Non-pigmented ciliary epithelial cell (primary cell): ENCODE data around the gene SPINT1.

Source experiments
- DNase-seq: peaks from one replicate; pipeline ENCODE4 v3.0.0-alpha.2; 2010; ENCODE audit warnings: low read depth

Gene SPINT1, protein sequence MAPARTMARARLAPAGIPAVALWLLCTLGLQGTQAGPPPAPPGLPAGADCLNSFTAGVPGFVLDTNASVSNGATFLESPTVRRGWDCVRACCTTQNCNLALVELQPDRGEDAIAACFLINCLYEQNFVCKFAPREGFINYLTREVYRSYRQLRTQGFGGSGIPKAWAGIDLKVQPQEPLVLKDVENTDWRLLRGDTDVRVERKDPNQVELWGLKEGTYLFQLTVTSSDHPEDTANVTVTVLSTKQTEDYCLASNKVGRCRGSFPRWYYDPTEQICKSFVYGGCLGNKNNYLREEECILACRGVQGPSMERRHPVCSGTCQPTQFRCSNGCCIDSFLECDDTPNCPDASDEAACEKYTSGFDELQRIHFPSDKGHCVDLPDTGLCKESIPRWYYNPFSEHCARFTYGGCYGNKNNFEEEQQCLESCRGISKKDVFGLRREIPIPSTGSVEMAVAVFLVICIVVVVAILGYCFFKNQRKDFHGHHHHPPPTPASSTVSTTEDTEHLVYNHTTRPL

DNA sequence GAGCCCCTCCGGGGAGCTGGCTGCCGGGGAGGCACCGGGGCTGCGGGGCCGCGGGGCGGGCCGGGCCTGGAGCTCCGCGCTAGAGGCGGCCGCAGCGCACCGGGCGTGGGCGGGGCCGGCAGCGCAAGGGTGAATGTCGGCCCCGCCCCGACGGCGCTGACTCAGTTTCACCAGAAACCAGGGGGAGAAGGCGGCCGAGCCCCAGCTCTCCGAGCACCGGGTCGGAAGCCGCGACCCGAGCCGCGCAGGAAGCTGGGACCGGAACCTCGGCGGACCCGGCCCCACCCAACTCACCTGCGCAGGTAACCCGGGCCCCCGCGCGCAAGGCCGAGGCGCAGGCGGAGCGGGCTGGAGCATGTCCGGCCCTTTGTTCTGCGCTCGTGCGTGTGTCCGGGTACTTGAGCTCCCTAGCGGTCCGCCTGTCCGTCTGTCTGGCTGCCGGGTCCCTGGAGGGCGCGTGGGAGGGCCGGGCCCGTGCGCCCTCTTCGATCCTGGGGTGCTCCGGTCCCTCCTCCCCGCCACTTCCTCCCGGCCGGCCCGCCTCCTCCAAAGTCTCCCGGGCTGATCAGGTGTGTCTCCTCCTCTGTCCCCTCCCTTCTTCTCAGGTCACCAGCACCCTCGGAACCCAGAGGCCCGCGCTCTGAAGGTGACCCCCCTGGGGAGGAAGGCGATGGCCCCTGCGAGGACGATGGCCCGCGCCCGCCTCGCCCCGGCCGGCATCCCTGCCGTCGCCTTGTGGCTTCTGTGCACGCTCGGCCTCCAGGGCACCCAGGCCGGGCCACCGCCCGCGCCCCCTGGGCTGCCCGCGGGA, at the start of gene SPINT1:
Gene SPINT1 (plus strand): TSS at position 164 of the 811 bp plus-strand sequence. CDS start 507 bp downstream, at position 671.
- no peak for DNase-seq

DNA sequence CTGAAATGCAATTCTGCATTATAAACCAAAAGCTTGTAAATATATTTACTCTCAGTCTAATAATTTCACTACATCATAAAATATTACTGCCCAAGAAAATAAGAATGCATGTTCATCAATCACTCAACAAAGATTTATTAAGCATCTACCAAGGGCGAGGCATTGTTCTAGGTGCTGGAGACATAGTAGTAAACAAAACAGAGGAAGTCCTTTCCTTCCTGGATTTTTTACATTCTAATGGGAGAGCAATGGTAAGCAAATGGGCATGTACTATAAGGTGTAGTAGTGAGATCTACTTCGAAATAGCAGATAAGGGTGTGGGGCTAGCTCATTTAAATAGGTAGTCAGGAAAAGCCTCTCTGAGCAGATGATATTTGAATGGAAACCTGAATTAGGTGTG, 47.8 kb upstream of the SPINT1 start:
- no peak for DNase-seq

DNA sequence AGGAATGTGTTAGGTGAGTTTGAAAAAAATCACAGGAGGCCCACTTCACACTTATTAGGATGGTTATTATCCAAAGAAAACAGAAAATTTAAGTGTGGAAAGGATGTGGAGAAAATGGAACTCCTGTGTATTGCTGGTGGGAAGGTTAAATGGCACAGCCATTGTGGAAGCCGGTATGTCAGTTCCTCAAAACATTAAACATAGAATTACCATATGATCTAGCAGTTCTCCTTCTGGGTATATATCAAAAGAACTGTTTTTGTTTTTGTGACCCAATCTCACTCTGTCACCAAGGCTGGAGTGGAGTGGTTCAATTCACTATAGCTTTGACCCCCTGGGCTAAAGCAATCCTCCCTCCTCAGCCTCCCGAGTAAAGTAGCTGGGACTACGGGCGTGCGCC, 47.3 kb upstream of the SPINT1 start:
- no peak for DNase-seq

DNA sequence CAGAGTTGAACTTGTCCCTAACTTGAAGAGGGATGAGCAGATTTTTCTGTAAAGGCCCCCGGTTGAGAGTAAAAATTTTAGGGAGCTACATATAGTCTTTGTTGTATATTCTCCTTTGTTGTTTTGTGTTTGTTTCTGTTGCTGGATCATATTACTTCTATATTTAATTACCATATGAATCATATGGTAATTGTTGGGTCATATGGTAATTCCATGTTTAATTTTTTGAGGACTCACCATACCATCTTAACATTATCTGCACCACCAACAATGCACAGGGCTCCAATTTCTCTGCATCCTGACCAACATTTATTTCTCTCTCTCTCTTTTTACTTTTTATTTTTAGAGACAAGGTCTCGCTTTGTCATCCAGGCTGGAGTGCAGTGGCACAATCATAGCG, 44.3 kb upstream of the SPINT1 start:
- no peak for DNase-seq

DNA sequence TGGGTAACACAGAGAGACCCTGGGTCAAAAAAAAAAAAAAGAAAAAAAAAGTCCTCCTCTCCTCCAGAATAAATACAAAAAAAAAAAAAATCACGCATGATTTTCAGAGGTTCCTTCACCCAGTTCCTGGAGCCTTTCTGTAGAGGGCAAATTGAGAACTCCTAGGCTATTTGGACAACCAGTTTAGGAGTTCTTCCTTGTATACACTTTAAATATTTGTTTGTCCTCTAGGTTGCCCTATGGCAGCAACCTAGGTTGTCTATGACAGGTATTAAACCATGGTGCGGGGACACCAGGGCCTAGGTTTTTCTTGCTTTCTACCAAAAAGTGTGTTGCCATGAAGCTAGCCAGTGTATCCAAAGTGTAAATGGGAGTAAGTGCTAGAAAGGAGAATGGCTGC, 40.8 kb upstream of the SPINT1 start:
- no peak for DNase-seq

DNA sequence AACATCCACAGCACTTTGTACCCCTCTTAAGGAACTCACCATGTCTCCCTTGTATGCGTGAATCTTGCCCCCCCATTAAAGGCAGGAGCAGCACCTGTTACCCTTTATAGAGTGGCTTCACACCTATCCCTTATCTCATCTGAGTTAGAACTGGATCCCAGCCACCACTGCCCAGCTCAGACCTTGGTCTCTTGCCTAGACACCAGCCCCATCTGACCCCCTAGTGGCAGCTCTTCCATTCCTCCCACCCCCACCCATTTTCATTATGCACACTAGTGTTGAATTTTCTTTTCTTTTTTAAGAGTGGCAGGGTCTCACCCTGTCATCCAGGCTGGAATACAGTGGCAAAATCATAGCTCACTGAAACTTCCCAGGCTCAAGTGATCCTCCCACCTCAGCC, 40.2 kb upstream of the SPINT1 start:
- no peak for DNase-seq

DNA sequence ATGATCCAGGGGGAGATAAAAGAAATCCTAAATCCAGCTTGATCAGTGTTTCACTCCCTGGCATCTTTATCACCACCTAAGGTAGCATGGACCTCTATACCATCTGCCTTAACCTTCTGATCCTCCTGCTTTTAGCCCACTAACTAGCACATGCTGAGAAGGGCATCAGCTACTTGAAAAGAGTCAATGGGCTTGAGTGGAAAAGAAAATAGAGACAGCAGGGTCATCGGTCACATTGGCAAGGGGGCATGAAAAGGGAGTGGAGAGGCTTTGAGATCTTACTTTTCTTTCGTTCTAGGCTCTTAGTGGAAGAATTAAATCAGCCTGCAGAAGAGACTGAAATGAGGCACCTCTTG, 37.2 kb upstream of the SPINT1 start:
- DNase-seq = no peak

DNA sequence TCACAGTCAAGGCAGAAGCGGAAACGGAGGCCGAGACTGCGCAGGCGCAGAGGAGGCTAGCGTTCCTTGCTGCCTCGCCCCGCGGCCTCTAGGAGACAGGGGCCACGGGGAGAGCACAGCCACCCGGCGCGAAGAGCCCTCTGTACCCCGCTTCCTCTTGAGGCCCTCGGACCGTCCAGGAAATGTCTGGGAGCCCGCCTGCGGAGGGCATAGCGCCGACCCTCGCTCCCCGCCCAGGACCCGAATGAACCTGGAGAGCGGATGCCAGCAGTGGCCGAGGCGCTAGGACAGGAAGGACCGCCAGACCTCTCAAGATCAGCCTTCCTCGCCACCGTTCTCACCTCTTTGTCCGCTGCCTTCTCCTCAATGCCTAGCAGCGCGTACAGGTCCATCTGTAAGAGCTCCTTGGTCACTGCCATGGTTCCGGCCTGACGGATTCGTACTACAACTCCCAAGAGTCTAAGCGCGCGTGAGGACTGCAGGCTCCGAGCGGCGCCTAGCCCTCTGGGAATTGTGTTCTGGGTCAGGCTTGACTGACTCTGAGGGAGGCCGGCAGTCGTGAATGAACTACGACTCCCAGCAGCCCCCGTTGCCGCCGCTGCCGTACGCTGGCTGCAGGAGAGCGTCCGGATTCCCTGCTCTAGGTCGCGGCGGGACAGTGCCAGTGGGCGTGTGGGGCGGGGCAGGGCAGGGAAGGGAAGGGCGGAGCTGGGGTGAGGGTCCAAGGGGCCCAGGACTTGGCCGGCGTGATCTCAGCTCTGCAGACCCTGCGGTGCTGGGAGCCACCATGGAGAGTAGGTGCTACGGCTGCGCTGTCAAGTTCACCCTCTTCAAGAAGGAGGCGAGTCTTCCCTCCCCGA, 36.6 kb upstream of the SPINT1 start, which contains the start of the genes DNAJC17 and ZFYVE19:
Gene DNAJC17 (minus strand): TSS at position 446 of the 860 bp plus-strand sequence. CDS start 27 bp downstream, at position 419.
Gene ZFYVE19 (plus strand): TSS at position 62 of the 860 bp plus-strand sequence. CDS start 501 bp downstream, at position 563.
- DNase-seq = peak; percentile 91

DNA sequence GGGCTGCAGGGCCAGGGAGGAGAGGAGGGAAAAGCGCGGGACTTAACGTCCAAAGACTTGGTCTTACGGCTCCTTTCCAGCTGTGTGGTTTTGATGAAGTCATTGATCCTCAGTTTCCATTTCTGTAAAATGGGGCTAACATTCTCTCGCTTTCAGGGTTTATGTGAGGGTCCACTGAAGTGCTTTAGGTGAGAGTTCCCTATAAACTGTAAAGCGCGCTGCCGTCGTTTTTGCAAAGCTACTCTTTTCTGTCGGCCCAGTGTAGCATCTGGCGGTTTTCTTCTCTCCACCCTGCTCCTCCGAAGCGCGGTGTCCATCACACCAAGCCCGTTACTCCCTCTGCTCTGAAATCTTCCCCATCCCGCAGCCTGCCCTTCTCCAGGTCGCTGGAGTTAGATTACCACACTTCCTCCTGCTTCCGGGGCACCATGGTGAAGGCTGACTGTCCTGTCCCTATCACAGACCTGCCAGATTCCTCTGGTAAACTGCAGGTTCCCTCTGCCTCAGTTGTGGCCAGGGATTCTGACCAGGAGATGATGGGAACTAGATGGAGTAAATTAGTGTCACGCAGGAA, 35.9 kb upstream of the SPINT1 start:
- no peak for DNase-seq

DNA sequence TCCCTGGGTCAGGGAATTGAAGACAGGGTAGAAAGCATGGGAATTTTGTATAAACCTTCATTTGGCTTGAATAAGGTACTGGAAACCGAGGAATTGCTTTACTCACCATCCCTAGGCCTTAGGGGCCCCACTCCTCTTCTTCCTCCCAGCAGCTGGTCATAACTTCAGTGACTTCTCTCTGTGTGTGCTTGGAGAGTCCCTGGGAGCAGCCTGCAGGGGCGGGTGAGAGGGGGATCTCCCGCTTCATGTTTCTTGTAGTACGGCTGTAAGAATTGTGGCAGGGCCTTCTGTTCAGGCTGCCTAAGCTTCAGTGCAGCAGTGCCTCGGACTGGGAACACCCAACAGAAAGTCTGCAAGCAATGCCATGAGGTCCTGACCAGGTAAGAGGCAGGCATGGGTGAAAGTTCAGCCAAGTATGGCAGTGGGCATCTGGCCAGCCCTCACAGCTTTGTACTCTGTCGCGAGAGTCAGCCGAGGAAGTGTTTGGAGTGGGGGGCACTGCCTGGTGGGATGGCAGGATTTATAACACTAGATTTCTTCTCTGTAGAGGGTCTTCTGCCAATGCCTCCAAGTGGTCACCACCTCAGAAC, 34.9 kb upstream of the SPINT1 start:
- DNase-seq = no peak

DNA sequence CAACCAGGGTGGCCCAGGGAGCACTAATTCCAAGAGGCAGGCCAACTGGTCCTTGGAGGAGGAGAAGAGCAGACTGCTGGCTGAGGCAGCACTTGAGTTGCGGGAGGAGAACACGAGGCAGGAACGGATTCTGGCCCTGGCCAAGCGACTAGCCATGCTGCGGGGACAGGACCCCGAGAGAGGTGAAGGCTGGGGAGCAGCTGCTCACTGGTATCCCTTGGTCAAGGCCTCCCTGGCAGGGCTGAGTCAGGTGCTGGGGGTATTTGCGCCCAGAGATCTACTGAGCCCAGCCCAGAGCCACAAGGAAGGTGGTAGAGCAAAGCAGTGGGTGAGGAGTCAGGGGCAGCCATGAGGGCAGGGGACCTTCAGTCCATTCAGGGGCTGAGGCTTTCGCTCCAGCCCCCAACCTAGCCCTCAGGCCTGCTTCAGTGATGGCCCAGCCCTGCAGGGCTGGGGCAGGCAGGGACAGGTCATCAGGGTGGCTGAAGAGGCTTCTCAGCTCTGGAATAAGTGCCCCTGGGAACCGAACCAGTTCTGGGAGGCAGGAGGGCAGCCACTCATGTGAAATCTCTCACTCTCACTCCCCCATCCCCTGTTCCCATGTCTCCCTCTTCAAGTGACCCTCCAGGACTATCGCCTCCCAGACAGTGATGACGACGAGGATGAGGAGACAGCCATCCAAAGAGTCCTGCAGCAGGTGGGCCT, 31.0 kb upstream of the SPINT1 start:
- DNase-seq = no peak

DNA sequence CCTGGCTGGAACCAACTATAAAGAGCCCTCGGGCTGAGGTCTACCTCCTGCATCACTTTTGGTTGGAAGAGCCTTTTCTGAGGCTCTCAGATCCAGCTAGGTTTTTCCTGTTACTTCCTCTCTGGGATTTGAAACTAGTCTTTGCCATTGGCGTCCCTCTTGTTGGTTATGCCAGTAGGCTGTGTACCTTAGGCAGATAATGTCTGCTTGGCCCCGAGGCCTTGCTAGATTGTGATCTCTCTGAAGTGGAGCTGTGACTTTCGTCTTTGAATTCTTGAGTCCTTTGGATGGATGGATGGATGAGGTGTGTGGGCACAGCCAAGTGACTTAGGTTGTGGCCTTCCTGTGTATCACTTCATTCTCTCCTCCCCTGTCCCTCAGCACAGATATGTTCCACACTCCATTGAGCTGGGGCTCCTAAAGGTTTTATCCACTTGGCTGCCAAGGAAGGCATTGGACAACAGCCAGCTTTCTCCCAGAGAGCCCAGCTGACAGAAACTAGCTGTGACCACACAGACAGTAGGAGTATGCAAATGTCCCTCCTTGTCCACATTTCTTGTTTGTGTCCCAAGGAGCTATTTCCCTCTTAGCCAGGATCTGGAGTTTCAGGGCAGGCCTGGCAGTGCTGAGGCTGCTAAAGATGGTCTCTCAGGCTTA, 28.7 kb upstream of the SPINT1 start:
- no peak for DNase-seq

DNA sequence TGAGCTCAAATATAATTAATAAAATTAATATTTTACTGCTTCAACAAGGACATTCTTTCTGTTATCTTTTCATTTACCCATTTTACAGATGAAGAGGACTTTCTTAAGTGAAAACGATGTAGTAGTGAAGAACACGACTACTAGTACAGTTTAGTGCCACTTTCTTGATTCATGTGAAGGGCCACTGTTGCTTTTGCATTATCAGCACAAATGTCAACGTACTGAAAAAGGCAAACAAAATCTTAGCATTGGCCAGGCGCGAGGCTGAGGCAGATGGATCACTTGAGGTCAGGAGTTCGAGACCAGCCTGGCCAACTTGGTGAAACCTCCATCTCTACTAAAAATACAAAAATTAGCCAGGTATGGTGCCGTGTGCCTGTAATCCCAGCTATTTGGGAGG, 24.8 kb upstream of the SPINT1 start:
- no peak for DNase-seq

DNA sequence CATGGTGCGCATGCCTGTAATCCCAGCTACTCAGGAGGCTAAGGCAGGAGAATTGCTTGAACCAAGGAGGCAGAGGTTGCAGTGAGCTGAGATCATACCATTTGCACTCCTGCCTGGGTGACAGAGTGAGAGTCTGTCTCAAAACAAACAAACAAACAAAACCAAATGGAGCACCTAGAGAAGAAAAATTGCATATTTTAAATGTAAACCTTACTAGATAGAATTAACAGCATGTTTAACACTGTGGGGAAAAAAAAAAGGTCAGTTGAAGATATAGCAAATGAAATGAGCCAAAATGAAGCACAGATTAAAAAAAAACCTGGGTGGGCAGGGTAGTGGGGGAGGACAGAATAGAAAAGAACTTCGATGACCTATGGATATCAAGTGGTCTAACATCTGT, 22.7 kb upstream of the SPINT1 start:
- no peak for DNase-seq

DNA sequence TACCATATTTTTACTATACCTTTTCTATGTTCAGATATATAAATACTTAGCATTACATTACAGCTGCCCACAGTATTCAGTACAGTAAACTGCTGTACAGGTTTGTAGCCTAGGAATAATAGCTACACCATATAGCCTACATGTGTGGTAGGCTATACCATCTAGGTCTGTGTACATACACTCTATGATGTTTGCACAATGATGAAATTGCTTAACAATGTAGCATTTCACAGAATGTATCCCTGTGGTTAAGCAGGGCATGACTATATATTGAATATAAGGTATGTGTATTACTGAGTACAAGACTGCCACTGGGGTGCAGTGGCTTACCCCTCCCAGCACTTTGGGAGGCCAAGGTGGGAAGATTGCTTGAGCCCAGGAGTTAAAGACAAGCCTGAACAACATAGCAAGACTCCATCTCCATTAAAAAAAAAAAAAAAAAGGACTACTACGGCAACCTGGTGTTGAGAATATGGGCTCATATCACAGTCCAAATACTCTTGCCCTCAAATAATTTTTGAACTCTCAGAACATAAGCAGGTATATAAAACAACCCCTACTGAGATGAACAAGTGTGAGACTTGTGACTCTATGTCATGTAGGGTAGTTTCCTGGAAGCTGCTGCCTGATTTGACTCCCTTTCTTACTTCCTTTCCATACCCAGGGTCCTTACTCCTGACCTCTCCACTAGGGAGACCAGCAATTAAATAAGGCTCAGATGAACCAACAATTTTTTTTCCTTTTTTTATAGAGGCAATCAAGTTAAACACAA, 20.1 kb upstream of the SPINT1 start:
- DNase-seq = no peak

DNA sequence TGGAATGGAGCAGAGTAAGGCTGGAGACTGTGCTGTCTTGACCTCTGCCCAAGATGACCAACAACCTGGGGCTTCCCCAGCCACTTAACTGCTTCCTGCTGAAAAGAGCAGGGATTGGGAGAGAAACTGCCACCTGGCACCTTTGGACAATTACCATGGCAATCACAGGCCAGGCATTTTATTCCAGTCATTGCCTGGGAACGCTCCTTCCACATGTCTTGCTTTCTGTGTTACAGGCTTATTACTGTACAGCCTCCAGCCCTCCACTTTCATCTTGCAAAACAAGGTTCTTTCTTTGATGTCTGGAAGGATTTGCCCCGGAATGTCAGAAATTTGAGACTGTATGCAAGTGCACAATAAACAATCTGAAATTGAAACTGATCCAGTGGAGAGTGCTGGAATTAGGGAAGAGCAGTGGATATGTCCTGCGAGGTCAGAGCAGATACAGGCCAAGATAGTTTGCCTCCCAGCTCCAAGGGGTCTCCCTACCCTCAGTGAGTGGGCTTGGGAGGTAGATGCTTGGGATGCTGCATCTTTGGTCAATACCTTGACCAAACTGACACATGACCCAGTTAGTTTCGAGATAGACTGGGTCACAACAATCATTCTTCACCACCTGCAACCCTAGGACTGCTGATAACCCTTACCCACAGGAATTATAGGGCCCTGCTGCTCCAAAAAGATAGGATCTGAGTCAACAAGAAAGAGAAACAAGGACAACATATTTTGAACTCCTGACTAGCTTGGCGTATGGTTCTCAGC, 18.0 kb upstream of the SPINT1 start:
- DNase-seq = peak; percentile 34

DNA sequence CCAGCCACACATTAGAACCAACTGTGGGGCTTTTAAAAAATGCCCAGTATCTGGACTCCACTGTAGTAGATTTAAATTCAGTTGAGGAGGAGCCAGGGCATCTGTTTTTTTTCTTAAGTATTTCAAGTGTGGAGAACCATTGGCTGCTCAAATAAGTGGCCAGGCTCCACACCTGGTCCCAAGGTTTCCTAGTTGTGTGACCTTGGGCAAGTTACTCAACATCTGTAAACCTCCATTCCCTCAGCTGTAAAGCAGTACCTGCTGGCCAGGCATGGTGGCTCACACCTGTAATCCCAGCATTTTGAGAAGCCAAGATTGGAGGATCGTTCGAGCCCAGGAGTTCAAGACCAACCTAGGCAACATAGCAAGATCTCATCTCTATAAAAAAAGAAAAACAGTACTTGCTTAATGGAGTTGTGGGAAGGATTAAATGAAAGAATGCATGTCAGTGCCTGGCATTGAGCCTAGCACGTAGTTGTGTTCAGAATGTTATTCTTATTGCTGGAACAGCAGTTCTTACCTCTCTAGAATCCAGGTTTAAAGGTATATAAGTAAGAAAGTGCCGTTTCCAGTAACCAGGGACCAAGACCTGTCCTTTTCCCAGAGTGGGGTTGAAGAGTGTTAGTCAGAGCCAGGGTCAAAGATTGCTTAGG, 17.3 kb upstream of the SPINT1 start:
- no peak for DNase-seq

DNA sequence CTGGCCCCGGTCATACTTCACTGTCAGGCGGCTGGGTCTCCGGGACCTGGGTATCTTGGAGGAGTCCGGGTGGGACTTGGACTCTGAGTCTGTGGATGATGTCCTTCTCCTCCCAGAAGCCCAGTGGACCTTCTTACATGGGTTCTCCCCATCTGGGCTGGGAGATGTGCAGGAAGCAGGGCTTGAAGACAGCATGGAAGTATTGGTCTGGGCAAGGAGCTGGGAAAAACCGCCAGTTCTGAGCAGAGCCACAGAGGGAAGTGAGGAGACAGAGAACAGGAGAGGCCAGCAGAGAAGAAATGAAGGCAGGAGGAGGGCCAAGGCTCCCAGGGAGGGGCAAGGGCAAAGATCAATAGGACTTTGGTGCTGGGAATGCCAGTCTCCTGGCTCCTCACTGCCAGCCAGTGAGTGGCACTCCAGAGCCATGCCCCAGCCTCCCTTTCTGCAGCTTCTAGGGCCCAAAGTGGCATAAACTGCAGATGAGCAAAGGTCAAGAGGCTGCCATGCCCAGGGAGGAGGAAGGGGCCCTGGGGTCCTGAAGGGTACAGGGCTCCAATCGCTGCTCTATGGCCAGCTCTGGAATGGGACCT, 15.3 kb upstream of the SPINT1 start, which contains the start of gene PPP1R14D:
Gene PPP1R14D (minus strand): TSS at position 262 of the 590 bp plus-strand sequence. CDS start 67 bp downstream, at position 195.
- DNase-seq = no peak
